Measurements from ENCODE around the gene IRS2. TPM values are rescaled to one million over a fixed set of nuclear protein-coding genes. Genes with fewer than 3 reads are reported as not detected.

Gene IRS2
- polyA plus RNA-seq, 1 of the 3 experiments (the other 2 are of a cell fraction) = 7.0 TPM

GRCh38 chr13:109790942-109791605 lies 4.7 kb upstream of the IRS2 start:
- no peak overlapping the region for H2AFZ ChIP-seq (ENCODE audit: low read depth)
- no peaks in the 10 kb centered on the region for H3K9me2 ChIP-seq
- H3K27me3 ChIP-seq (ENCODE audit: insufficient read depth) = no peaks in the 10 kb centered on the region
- ChIA-PET POLR2A (no interaction called here), CTCF (interaction anchor here (0.6 to 3.1 kb wide), 9 partner anchors 37 to 876 kb away, joined by 3 to 27 read pairs (median 4); no protein-coding TSS in a partner anchor)
- no peaks in the 10 kb centered on the region for H4K20me1 ChIP-seq (ENCODE audit: insufficient read depth)
- no peaks in the 10 kb centered on the region for H3K36me3 ChIP-seq (replicated peaks in 1 of 2; ENCODE audit: control insufficient read depth in 1 of 2, insufficient read depth in 2 of 2, low read length in 1 of 2)
- H3F3A ChIP-seq (replicated peaks; ENCODE audit: insufficient read depth) = peaks cover 14% of the 10 kb centered on the region
- H3K9ac ChIP-seq = no peak overlapping the region
- H3K9me3 ChIP-seq = no peaks in the 10 kb centered on the region
- H3K79me2 ChIP-seq (ENCODE audit: insufficient read depth) = peaks cover 3% of the 10 kb centered on the region
- peak overlapping the region in 1 of 2 experiments; percentile 12; a peak in 1 of 4 replicates for H3K4me3 ChIP-seq (ENCODE audit: low read depth in 2 of 2, low read length in 1 of 2)
- peaks cover 6 to 27% of the 10 kb centered on the region in 2 experiments; a peak in 3 of 4 replicates for H3K4me1 ChIP-seq (ENCODE audit: control insufficient read depth in 1 of 2, insufficient read depth in 2 of 2, low read depth in 1 of 2, low read length in 1 of 2)
- H3K27ac ChIP-seq (ENCODE audit: low read depth in 2 of 2, low read length in 1 of 2) = peak overlapping the region in 1 of 2 experiments; percentile 85; a peak in 2 of 4 replicates
- 12% methylated on average over 7 of the region's 7 CpGs for WGBS (ENCODE audit: low lambda C conversion rate)
- peak; percentile 69 for DNase-seq
- peak overlapping the region; percentile 15; the same call in 1 of the 2 replicates for H3K4me2 ChIP-seq
- TF ChIP-seq GATA2 (CRISPR knock-in tag; IDR thresholded peaks at IDR 0.05) (peak; percentile 51), RAD21 (IDR thresholded peaks at IDR 0.05; ENCODE audit: low read length) (peak; percentile 84), YY1 (IDR thresholded peaks at IDR 0.05; ENCODE audit: low read depth) (no peak), IRF3 (IDR thresholded peaks at IDR 0.05; ENCODE audit: low read depth, low read length) (no peak), MAX (IDR thresholded peaks at IDR 0.05; ENCODE audit: low read depth) (0 out of 2 replicates have a peak, but pooled peaks have one; percentile 46), SMC3 (IDR thresholded peaks at IDR 0.05; ENCODE audit: low read depth, low read length) (peak; percentile 63), REST (IDR thresholded peaks at IDR 0.05; ENCODE audit: low read depth, low read length) (no peak), TAF1 (IDR thresholded peaks at IDR 0.05; ENCODE audit: borderline replicate concordance, low read depth, low read length) (no peak), MXI1 (IDR thresholded peaks at IDR 0.05; ENCODE audit: low read depth, low read length) (peak; percentile 83), EP300 (IDR thresholded peaks at IDR 0.05; ENCODE audit: borderline replicate concordance in 1 of 2, low read depth in 1 of 2, low read length in 1 of 2) (0 out of 4 replicates have a peak, but pooled peaks of 1 of the 2 experiments have one; percentile 23), SIN3A (IDR thresholded peaks at IDR 0.05; ENCODE audit: borderline replicate concordance, low read depth, low read length) (no peak), EZH2phosphoT487 (IDR thresholded peaks at IDR 0.05; ENCODE audit: borderline replicate concordance, low read depth) (no peak), NRF1 (IDR thresholded peaks at IDR 0.05; ENCODE audit: low read depth, low read length) (no peak), CHD2 (IDR thresholded peaks at IDR 0.05; ENCODE audit: low read length, partially characterized antibody) (no peak), RXRA (IDR thresholded peaks at IDR 0.05; ENCODE audit: borderline replicate concordance, low read depth) (no peak), CTCF (IDR thresholded peaks at IDR 0.05) (peak; percentile 61), ZBTB33 (IDR thresholded peaks at IDR 0.05; ENCODE audit: borderline replicate concordance, low read depth) (no peak), USF2 (IDR thresholded peaks at IDR 0.05; ENCODE audit: borderline replicate concordance, low read depth, low read length) (no peak), POLR2AphosphoS5 (IDR thresholded peaks at IDR 0.05; ENCODE audit: low read depth, low read length) (no peak), PBX3 (IDR thresholded peaks at IDR 0.05) (no peak)

All from SK-N-SH (cell line).